ENCODE results near the gene BRI3BP.

GRCh38 chr12:124947013-124947412 is 46.4 kb upstream of the BRI3BP start:
- no peak for TF ChIP-seq POLR2AphosphoS5 (IDR thresholded peaks at IDR 0.05; ENCODE audit: insufficient read depth in 1 of 2, low read depth in 1 of 2)
- TF ChIP-seq CTCF (IDR thresholded peaks at IDR 0.05): no peak
